Neutrophil (primary cell): ENCODE measurements around the gene PCSK4.

ENCODE experiments used
- H3K27ac ChIP-seq: fragments of 200-600 bp; sonication (generic); 2 replicates; pipeline ENCODE4 v1.5.1; 2016; ENCODE audit warnings: mild to moderate bottlenecking, moderate library complexity
- H3K27me3 ChIP-seq: fragments of 200-600 bp; sonication (generic); 2 replicates; pipeline ENCODE4 v1.6.0; 2016; ENCODE audit warnings: mild to moderate bottlenecking
- H3K36me3 ChIP-seq: fragments of 200-600 bp; sonication (generic); 2 replicates; pipeline ENCODE4 v1.5.1; 2017
- H3K4me1 ChIP-seq, 2 experiments: fragments of 200-600 bp in 1 of 2; sonication (generic) in 1 of 2; 1 replicate in 1 of 2; 2 replicates in 1 of 2; pipeline versions ENCODE4 v1.5.1 to v1.6.1; 2013 to 2016; ENCODE audit warnings: low read depth in 1 of 2, low read length in 1 of 2, mild to moderate bottlenecking in 1 of 2, moderate library complexity in 1 of 2; ENCODE audit not compliant: control insufficient read depth in 1 of 2, insufficient read depth in 1 of 2
- H3K4me3 ChIP-seq, 2 experiments: fragments of 200-600 bp in 1 of 2; sonication (generic) in 1 of 2; 1 replicate in 1 of 2; 2 replicates in 1 of 2; pipeline ENCODE4 v1.5.1; 2013 to 2016; ENCODE audit warnings: low read depth in 1 of 2, low read length in 1 of 2, mild to moderate bottlenecking in 1 of 2, moderate library complexity in 1 of 2
- H3K9me3 ChIP-seq: fragments of 200-600 bp; sonication (generic); 2 replicates; pipeline ENCODE4 v1.5.1; 2016
- CTCF ChIP-seq: fragments of 200-600 bp; sonication (generic); IDR thresholded peaks from 2 replicates; pipeline ENCODE4 v1.5.1; 2016; ENCODE audit warnings: antibody characterized with exemption

PCSK4 gene

GRCh38 chr19:1508507-1508856 lies 18.3 kb upstream of the PCSK4 start:
- no peak overlapping the region for H3K4me3 ChIP-seq
- TF ChIP-seq CTCF: no peak
- H3K4me1 ChIP-seq: peaks cover 7 to 14% of the 10 kb centered on the region in 2 experiments
- peaks cover 98% of the 10 kb centered on the region for H3K27me3 ChIP-seq
- peaks cover 4% of the 10 kb centered on the region for H3K9me3 ChIP-seq
- no peak overlapping the region for H3K27ac ChIP-seq
- H3K36me3 ChIP-seq: no peaks in the 10 kb centered on the region

- H3K4me3 ChIP-seq: peak overlapping the region; percentile 28 to 54
- peaks cover 98% of the 10 kb centered on the region for H3K27me3 ChIP-seq
- peaks cover 7 to 10% of the 10 kb centered on the region in 2 experiments for H3K4me1 ChIP-seq
- H3K9me3 ChIP-seq: peaks cover 4% of the 10 kb centered on the region
- H3K27ac ChIP-seq: no peak overlapping the region
- no peaks in the 10 kb centered on the region for H3K36me3 ChIP-seq
- TF ChIP-seq CTCF: no peak
Observed at GRCh38 chr19:1507763-1508506, 17.8 kb upstream of the PCSK4 start.

GRCh38 chr19:1507192-1507660 lies 17.1 kb upstream of the PCSK4 start:
- H3K27me3 ChIP-seq: peaks cover 98% of the 10 kb centered on the region
- no peak overlapping the region for H3K27ac ChIP-seq
- H3K4me3 ChIP-seq: no peak overlapping the region
- no peak for TF ChIP-seq CTCF
- no peaks in the 10 kb centered on the region for H3K36me3 ChIP-seq
- peaks cover 4 to 10% of the 10 kb centered on the region in 2 experiments for H3K4me1 ChIP-seq
- H3K9me3 ChIP-seq: peaks cover 4% of the 10 kb centered on the region

- no peak for TF ChIP-seq CTCF
- no peak overlapping the region for H3K4me3 ChIP-seq
- peaks cover 4 to 10% of the 10 kb centered on the region in 2 experiments for H3K4me1 ChIP-seq
- H3K27me3 ChIP-seq: peaks cover 98% of the 10 kb centered on the region
- H3K9me3 ChIP-seq: peaks cover 4% of the 10 kb centered on the region
- H3K27ac ChIP-seq: no peak overlapping the region
- no peaks in the 10 kb centered on the region for H3K36me3 ChIP-seq
Observed at GRCh38 chr19:1505991-1506881, 16.1 kb upstream of the PCSK4 start.

- no peaks in the 10 kb centered on the region for H3K36me3 ChIP-seq
- peaks cover 4% of the 10 kb centered on the region for H3K9me3 ChIP-seq
- no peak overlapping the region for H3K4me3 ChIP-seq
- H3K4me1 ChIP-seq: peaks cover 4 to 10% of the 10 kb centered on the region in 2 experiments
- H3K27me3 ChIP-seq: peaks cover 90% of the 10 kb centered on the region
- no peak overlapping the region for H3K27ac ChIP-seq
- no peak for TF ChIP-seq CTCF
Observed at GRCh38 chr19:1505012-1505411, 14.9 kb upstream of the PCSK4 start.
